GM12865 (cell line): Measurements from ENCODE around the gene HDHD3.

Source experiments
- DNase-seq: peaks from one replicate; pipeline ENCODE4 v3.0.0; 2010; ENCODE audit warnings: low read depth
- H3K4me3 ChIP-seq: 2 replicates; pipeline ENCODE4 v1.5.1; 2011; ENCODE audit warnings: mild to moderate bottlenecking, low read depth, low read length, control low read depth
- TF ChIP-seq, protein P1 (sequence below): IDR thresholded peaks from 2 replicates; pipeline ENCODE4 v1.5.1; 2011; ENCODE audit warnings: low read length, control low read depth, low read depth, inconsistent platforms; ENCODE audit not compliant: insufficient read depth; ENCODE audit errors: missing control alignments

The HDHD3 gene

DNA sequence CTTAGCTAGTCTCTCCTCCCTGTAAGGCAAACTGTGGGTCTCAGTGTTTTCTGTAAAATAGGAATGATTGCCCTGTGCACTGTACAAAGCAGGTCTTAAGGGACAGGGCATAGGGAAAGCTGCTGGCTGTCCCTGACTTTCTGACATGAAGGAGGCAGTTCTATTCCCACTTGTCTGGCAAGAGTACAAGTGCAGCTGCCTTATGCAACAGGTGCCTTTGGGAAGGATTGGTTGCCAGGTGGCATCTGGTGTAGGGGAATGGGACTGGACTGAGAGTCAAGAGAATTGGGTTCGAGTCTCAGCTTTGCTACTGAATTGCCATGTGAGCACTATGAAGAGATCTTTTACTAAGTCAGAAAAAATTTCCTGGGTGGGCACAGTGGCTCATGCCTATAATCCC lies 17.4 kb downstream of the HDHD3 start:
- H3K4me3 ChIP-seq, result no peak overlapping the region
- no peak for DNase-seq
- TF ChIP-seq, protein P1, sequence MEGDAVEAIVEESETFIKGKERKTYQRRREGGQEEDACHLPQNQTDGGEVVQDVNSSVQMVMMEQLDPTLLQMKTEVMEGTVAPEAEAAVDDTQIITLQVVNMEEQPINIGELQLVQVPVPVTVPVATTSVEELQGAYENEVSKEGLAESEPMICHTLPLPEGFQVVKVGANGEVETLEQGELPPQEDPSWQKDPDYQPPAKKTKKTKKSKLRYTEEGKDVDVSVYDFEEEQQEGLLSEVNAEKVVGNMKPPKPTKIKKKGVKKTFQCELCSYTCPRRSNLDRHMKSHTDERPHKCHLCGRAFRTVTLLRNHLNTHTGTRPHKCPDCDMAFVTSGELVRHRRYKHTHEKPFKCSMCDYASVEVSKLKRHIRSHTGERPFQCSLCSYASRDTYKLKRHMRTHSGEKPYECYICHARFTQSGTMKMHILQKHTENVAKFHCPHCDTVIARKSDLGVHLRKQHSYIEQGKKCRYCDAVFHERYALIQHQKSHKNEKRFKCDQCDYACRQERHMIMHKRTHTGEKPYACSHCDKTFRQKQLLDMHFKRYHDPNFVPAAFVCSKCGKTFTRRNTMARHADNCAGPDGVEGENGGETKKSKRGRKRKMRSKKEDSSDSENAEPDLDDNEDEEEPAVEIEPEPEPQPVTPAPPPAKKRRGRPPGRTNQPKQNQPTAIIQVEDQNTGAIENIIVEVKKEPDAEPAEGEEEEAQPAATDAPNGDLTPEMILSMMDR, result no peak

DNA sequence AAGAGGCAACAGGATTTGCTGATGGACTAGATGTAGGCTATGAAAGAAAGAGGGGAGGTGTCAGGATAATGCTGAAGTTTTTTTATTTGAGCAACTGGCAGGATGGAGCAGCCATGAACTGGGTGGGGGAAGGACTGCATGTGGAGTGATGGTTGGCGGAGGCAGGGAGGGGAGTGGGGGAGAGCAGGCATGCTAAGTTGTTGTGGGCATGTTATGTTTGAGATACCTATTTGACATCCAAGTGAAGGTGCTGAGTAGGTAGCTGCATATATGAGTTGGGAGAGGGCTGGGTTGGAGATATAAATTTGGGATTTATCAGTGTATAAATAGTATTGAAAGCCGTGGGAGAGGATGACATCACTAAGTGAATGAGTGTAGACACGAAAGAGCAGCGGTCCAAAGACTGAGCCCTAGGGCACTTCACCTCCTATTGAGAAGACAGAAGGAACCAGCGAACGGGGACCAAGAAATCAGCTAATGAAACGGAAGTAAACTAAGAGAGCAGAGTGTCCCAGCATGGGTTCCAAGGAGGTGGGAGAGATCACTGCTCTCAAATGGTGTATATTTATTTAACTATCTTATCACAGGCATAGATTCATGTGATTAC lies 20.0 kb downstream of the HDHD3 start:
- TF ChIP-seq, protein P1, result no peak
- no peak for DNase-seq
- H3K4me3 ChIP-seq, result no peak overlapping the region

GRCh38 chr9:113355040-113355596 lies 21.7 kb downstream of the HDHD3 start:
- TF ChIP-seq, protein P1, result peak; percentile 8
- no peak overlapping the region for H3K4me3 ChIP-seq
- DNase-seq, result no peak

GRCh38 chr9:113352411-113352810 lies 24.4 kb downstream of the HDHD3 start:
- TF ChIP-seq, protein P1, result no peak
- no peak overlapping the region for H3K4me3 ChIP-seq
- DNase-seq, result no peak

- no peak overlapping the region for H3K4me3 ChIP-seq
- DNase-seq, result no peak
- TF ChIP-seq, protein P1, result no peak
These were observed 24.8 kb downstream of the HDHD3 start for GRCh38 chr9:113352006-113352405.

DNA sequence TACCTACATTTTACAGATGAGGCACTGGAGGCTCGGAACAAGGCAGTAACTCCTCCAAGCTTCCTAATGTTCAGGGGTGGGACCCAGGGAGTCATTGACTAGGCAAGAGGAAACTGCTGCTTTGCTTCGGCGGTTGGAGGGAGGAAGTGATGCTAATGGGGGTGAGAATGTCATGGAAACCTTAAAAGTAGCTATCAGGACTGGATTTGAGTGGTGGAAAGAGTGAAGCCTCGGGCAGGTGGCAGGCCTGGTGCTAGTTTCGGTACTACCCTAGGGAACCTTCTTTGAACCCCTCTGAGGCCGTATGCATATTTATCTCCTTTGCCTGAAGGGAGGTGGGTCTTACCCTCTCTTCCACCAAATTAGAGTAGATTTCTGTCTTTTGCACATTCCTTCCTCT lies 25.8 kb downstream of the HDHD3 start:
- TF ChIP-seq, protein P1, result no peak
- peak; percentile 51 for DNase-seq
- H3K4me3 ChIP-seq, result no peak overlapping the region

- no peak for DNase-seq
- TF ChIP-seq, protein P1, result no peak
- peak overlapping the region; percentile 34 for H3K4me3 ChIP-seq
These were observed 26.6 kb downstream of the HDHD3 start for GRCh38 chr9:113350107-113350661.
